HepG2 (cell line): Measurements from ENCODE around the gene HUNK. TPM values are rescaled to one million over a fixed set of nuclear protein-coding genes. Genes with fewer than 3 reads are reported as not detected.

Experiments used
- ATAC-seq: fragments of 200-7000 bp; cut with Tn5 transposase; 3 replicates; pipeline ENCODE4 v1.9.1; 2020; ENCODE audit warnings: mild to moderate bottlenecking, moderate library complexity
- BruUV-seq: library from RNA; stranded (reverse); fragments of 400-500 nt; replicated peaks from 2 replicates; lab custom pipeline; 2021; lab: Mats Ljungman, UMichigan
- CTCF ChIA-PET: fragments of 300-600 bp; formaldehyde crosslinking; extraction: SDS; loops from one replicate; lab custom pipeline; 2021; ENCODE audit warnings: low total read pairs, inconsistent platforms, low intra/inter-chr PET ratio; lab: Yijun Ruan, JAX
- POLR2A ChIA-PET: fragments of 350-600 bp; sonication (Branson Sonifier 250); formaldehyde crosslinking; loops from one replicate; lab custom pipeline; 2020; ENCODE audit warnings: antibody characterized with exemption, inconsistent platforms; lab: Yijun Ruan, JAX
- DNase-seq: peaks from one replicate; pipeline ENCODE4 v3.0.0-alpha.2; 2015; ENCODE audit warnings: low spot score
- FAIRE-seq: peaks from 3 replicates; lab custom pipeline; 2011; peaks lifted over from hg19 to GRCh38; lab: Jason Lieb, UNC
- H2AFZ ChIP-seq: one replicate; pipeline ENCODE4 v1.6.1; 2011; ENCODE audit warnings: low read length, inconsistent platforms
- H3K27ac ChIP-seq: fragments of 300-600 bp; 3 replicates; pipeline ENCODE4 v1.8.0; 2011; ENCODE audit warnings: mixed run types, mild to moderate bottlenecking, mixed read lengths, low read length, inconsistent platforms; ENCODE audit not compliant: insufficient read depth; ENCODE audit errors: extremely low read length
- H3K27me3 ChIP-seq, 2 experiments: fragments of 200-600 bp in 1 of 2; 2 replicates in 1 of 2; 3 replicates in 1 of 2; pipeline versions ENCODE4 v1.6.0 to v1.8.0; 2011; ENCODE audit warnings: low read length in 2 of 2, mild to moderate bottlenecking in 2 of 2, moderate library complexity in 2 of 2, inconsistent platforms in 1 of 2; ENCODE audit not compliant: insufficient read depth in 2 of 2, control insufficient read depth in 1 of 2
- H3K36me3 ChIP-seq, 2 experiments: fragments of 200-600 bp in 1 of 2; replicated peaks in 1 of 2; 2 replicates in 1 of 2; 3 replicates in 1 of 2; pipeline versions ENCODE4 v1.5.1 to v1.8.0; 2011; ENCODE audit warnings: low read length in 2 of 2, inconsistent platforms in 1 of 2; ENCODE audit not compliant: insufficient read depth in 2 of 2, control insufficient read depth in 1 of 2
- H3K4me1 ChIP-seq: 2 replicates; pipeline ENCODE4 v1.5.1; 2012; ENCODE audit warnings: low read length, inconsistent platforms; ENCODE audit not compliant: insufficient read depth
- H3K4me2 ChIP-seq: 2 replicates; pipeline ENCODE4 v1.6.0; 2011; ENCODE audit warnings: low read depth, low read length, inconsistent platforms
- H3K4me3 ChIP-seq, 3 experiments: fragments of 200-600 bp in 1 of 3; sonication (generic), shearing (Covaris generic) in 1 of 3; replicated peaks in 1 of 3; 2 replicates each; pipeline ENCODE4 v1.5.1; 2011 to 2016; ENCODE audit warnings: low read length in 3 of 3, inconsistent platforms in 2 of 3, low read depth in 2 of 3, mild to moderate bottlenecking in 2 of 3, control low read depth in 1 of 3, mixed read lengths in 1 of 3; ENCODE audit not compliant: insufficient read depth in 1 of 3
- H3K79me2 ChIP-seq: one replicate; pipeline ENCODE4 v1.6.1; 2011; ENCODE audit warnings: low read length, inconsistent platforms; ENCODE audit not compliant: insufficient read depth
- H3K9ac ChIP-seq: 2 replicates; pipeline ENCODE4 v1.6.0; 2011; ENCODE audit warnings: mild to moderate bottlenecking, low read depth, low read length, inconsistent platforms; ENCODE audit not compliant: insufficient read depth
- H3K9me3 ChIP-seq: 2 replicates; pipeline ENCODE4 v1.5.1; 2012; ENCODE audit warnings: mild to moderate bottlenecking, low read length
- H4K20me1 ChIP-seq: 2 replicates; pipeline ENCODE4 v1.6.0; 2011; ENCODE audit warnings: inconsistent platforms, mild to moderate bottlenecking, low read length, moderate library complexity; ENCODE audit not compliant: insufficient read depth
- ATF1 ChIP-seq: IDR thresholded peaks from 2 replicates; pipeline ENCODE4 v1.6.1; 2016; ENCODE audit warnings: mild to moderate bottlenecking, control low read depth
- ATF2 ChIP-seq: sonication (generic); formaldehyde crosslinking; IDR thresholded peaks from 2 replicates; pipeline ENCODE4 v1.4.0; 2020; ENCODE audit warnings: missing genetic modification reagents
- BCLAF1 ChIP-seq: fragments of 450-650 bp; IDR thresholded peaks from 2 replicates; pipeline ENCODE4 v1.6.1; 2017; ENCODE audit warnings: mild to moderate bottlenecking
- CEBPG ChIP-seq: IDR thresholded peaks from 2 replicates; pipeline ENCODE4 v1.6.1; 2016
- CSRNP2 ChIP-seq: sonication (generic); formaldehyde crosslinking; conservative IDR thresholded peaks from 2 replicates; pipeline ENCODE4 v1.8.0; 2022; ENCODE audit warnings: low read depth, missing genetic modification reagents
- ETS1 ChIP-seq: sonication (generic); formaldehyde crosslinking; IDR thresholded peaks from 2 replicates; pipeline ENCODE4 v1.4.0; 2020; ENCODE audit warnings: missing genetic modification reagents
- HOXA7 ChIP-seq: sonication (generic); formaldehyde crosslinking; IDR thresholded peaks from 2 replicates; pipeline ENCODE4 v1.8.1; 2022; ENCODE audit warnings: mild to moderate bottlenecking, missing genetic modification reagents, moderate library complexity
- KLF15 ChIP-seq: sonication (generic); formaldehyde crosslinking; IDR thresholded peaks from 2 replicates; pipeline ENCODE4 v1.8.1; 2023; ENCODE audit warnings: borderline replicate concordance, mild to moderate bottlenecking, inconsistent platforms, missing genetic modification reagents, mixed read lengths
- PHB2 ChIP-seq: fragments of 450-650 bp; IDR thresholded peaks from 2 replicates; pipeline ENCODE4 v1.6.1; 2018; ENCODE audit not compliant: partially characterized antibody
- SMAD9 ChIP-seq: sonication (generic); formaldehyde crosslinking; IDR thresholded peaks from 2 replicates; pipeline ENCODE4 v1.5.1; 2020; ENCODE audit warnings: mild to moderate bottlenecking, missing genetic modification reagents
- SMC3 ChIP-seq: IDR thresholded peaks from 2 replicates; pipeline ENCODE4 v1.6.1; 2011; ENCODE audit warnings: low read length, improper control_type of control experiment
- SUZ12 ChIP-seq: fragments of 150-350 bp; IDR thresholded peaks from 2 replicates; pipeline ENCODE4 v1.6.1; 2014; ENCODE audit warnings: low read depth, low read length
- ZNF121 ChIP-seq: sonication (generic); formaldehyde crosslinking; IDR thresholded peaks from 2 replicates; pipeline ENCODE4 v1.5.0; 2020; ENCODE audit warnings: mild to moderate bottlenecking, missing genetic modification reagents
- ZNF44 ChIP-seq: sonication (generic); formaldehyde crosslinking; IDR thresholded peaks from 2 replicates; pipeline ENCODE4 v1.5.1; 2020; ENCODE audit warnings: mild to moderate bottlenecking, missing genetic modification reagents
- ZNF510 ChIP-seq: sonication (generic); formaldehyde crosslinking; IDR thresholded peaks from 2 replicates; pipeline ENCODE4 v1.4.0; 2020; ENCODE audit warnings: low read depth, mild to moderate bottlenecking, missing genetic modification reagents
- ZNF512B ChIP-seq: sonication (generic); formaldehyde crosslinking; IDR thresholded peaks from 2 replicates; pipeline ENCODE4 v1.5.1; 2020; ENCODE audit warnings: missing genetic modification reagents, mild to moderate bottlenecking, borderline replicate concordance
- ZNF577 ChIP-seq: sonication (generic); formaldehyde crosslinking; IDR thresholded peaks from 2 replicates; pipeline ENCODE4 v1.4.0; 2020; ENCODE audit warnings: mild to moderate bottlenecking, low read depth, missing genetic modification reagents, borderline replicate concordance
- WGBS: methylation state at CpG from one replicate; pipeline ENCODE4 v1.1.6; 2017; ENCODE audit warnings: low lambda C conversion rate; 5-methylcytosine and 5-hydroxymethylcytosine counted together
- in situ Hi-C: cut with HindIII; loops from 2 replicates; pipeline ENCODE4 v1.10.0; 2017; ENCODE audit warnings: low pct_unique_long_range_greater_than_20kb; ENCODE audit not compliant: extremely low pct_ligation_motif_present
- intact Hi-C: fragments of 100-400 bp; cut with micrococcal nuclease; formaldehyde crosslinking; loops from one replicate; pipeline ENCODE4 v1.10.0; 2022; ENCODE audit not compliant: unreplicated experiment
- polyA plus RNA-seq, 8 experiments: library from polyadenylated mRNA; depleted of rRNA in 3 of 8; stranded (reverse) in 7 of 8; unstranded in 1 of 8; fragments of >200 nt; fragmentation: Illumina TruSeq in 4 of 8; extraction: Trizol in 4 of 8; gene quantifications; 2 replicates each; pipeline versions ENCODE4 v1.2.1 to v1.2.3, GENCODE V29; 2011 to 2016; ENCODE audit warnings: low read depth in 4 of 8, missing spikeins in 1 of 8, mixed read lengths in 1 of 8; ENCODE audit not compliant: insufficient read depth in 1 of 8
- total RNA-seq, 5 experiments: library from RNA; depleted of rRNA; stranded (reverse); fragments of >200 nt; fragmentation: Illumina TruSeq; extraction: Trizol; gene quantifications; 2 replicates each; pipeline ENCODE4 v1.2.3, GENCODE V29; 2016; ENCODE audit warnings: low read depth in 1 of 5

Gene HUNK
- total and polyA plus RNA-seq, 2 of the 13 experiments (the other 11 are each of a cell fraction or from before 2014, with no cell fraction given), result 1.8 to 1.9 TPM

GRCh38 chr21:32008714-32009113, 135.9 kb downstream of the HUNK start:
- FAIRE-seq (no peak), DNase-seq (no peak), ATAC-seq (no peak)
- BruUV-seq, result no TSS peak
- no peak overlapping the region for H3K27ac ChIP-seq
- no peak overlapping the region for H3K4me2 ChIP-seq
- CTCF ChIA-PET, result no interaction called here
- POLR2A ChIA-PET, result no interaction called here
- no peak overlapping the region for H3K4me3 ChIP-seq
- in situ Hi-C loops (no loop called here), intact Hi-C loops (no loop called here)
- H3K79me2 ChIP-seq, result no peaks in the 10 kb centered on the region
- H4K20me1 ChIP-seq, result no peaks in the 10 kb centered on the region
- H3K27me3 ChIP-seq, result no peaks in the 10 kb centered on the region
- WGBS, result 34% methylated on average over 2 of the region's 2 CpGs
- no peak overlapping the region for H2AFZ ChIP-seq
- H3K9ac ChIP-seq, result no peak overlapping the region
- no peaks in the 10 kb centered on the region for H3K36me3 ChIP-seq
- H3K9me3 ChIP-seq, result no peaks in the 10 kb centered on the region
- H3K4me1 ChIP-seq, result no peaks in the 10 kb centered on the region
- no peak for TF ChIP-seq ZNF510 (CRISPR knock-in tag)
- no peak for TF ChIP-seq ATF2 (CRISPR knock-in tag)
- TF ChIP-seq SUZ12, result no peak
- TF ChIP-seq ZNF577, result no peak
- TF ChIP-seq ATF1 (CRISPR knock-in tag), result no peak
- no peak for TF ChIP-seq ZNF512B
- no peak for TF ChIP-seq CSRNP2 (CRISPR knock-in tag)
- no peak for TF ChIP-seq KLF15
- no peak for TF ChIP-seq ETS1 (CRISPR knock-in tag)
- no peak for TF ChIP-seq CEBPG (CRISPR knock-in tag)
- TF ChIP-seq ZNF121 (CRISPR knock-in tag), result no peak
- TF ChIP-seq SMC3, result no peak
- TF ChIP-seq PHB2, result no peak
- no peak for TF ChIP-seq HOXA7 (CRISPR knock-in tag)
- TF ChIP-seq SMAD9 (CRISPR knock-in tag), result no peak
- TF ChIP-seq BCLAF1, result no peak
- no peak for TF ChIP-seq ZNF44 (CRISPR knock-in tag)
